ENCODE results near the gene GALK1. TPM values are rescaled to one million over a fixed set of nuclear protein-coding genes. Genes with fewer than 3 reads are reported as not detected.
A peak's percentile ranks its signal among the peaks of the same experiment; 100 is the strongest.

Gene GALK1
- total and polyA plus RNA-seq, 2 of the 13 experiments (the other 11 are each of a cell fraction or from before 2014, with no cell fraction given): 59.9 to 93.6 TPM

GRCh38 chr17:75778066-75778860, 13.3 kb upstream of the GALK1 start (continued):
- TF ChIP-seq ZNF318 (CRISPR knock-in tag; IDR thresholded peaks at IDR 0.05) (0 out of 2 replicates have a peak, but pooled peaks have one; percentile 56), ZNF556 (CRISPR knock-in tag; IDR thresholded peaks at IDR 0.05; ENCODE audit: borderline replicate concordance) (peak; percentile 14; the same call in 1 of the 2 replicates), CBFB (CRISPR knock-in tag; IDR thresholded peaks at IDR 0.05) (0 out of 2 replicates have a peak, but pooled peaks have one; percentile 10), KLF6 (CRISPR knock-in tag; IDR thresholded peaks at IDR 0.05) (0 out of 2 replicates have a peak, but pooled peaks have one; percentile 11), POLR2G (IDR thresholded peaks at IDR 0.05; ENCODE audit: low read depth, low read length) (peak; percentile 14; the same call in 1 of the 2 replicates)

All from HepG2 (cell line).